Chondrocyte (in vitro differentiated cells): ENCODE data around the gene PPP1R16B. TPM values are rescaled to one million over a fixed set of nuclear protein-coding genes. Genes with fewer than 3 reads are reported as not detected.
"Not testable (repeated sequence)": the region's sequence is repeated elsewhere in the genome, so short reads cannot be mapped to it uniquely, and the experiment has no call there.

ENCODE experiments used
- DNase-seq: peaks from one replicate; pipeline ENCODE4 v3.0.0; 2021; ENCODE audit warnings: mixed read lengths, low spot score
- H3K27ac Mint-ChIP-seq: one replicate; pipeline ENCODE4 v1.8.0; 2021; ENCODE audit warnings: mild to moderate bottlenecking, moderate library complexity, mixed read lengths; ENCODE audit not compliant: unreplicated experiment
- H3K27me3 Mint-ChIP-seq: 2 replicates; pipeline ENCODE4 v1.8.0; 2021; ENCODE audit warnings: low read depth, mixed read lengths
- H3K36me3 Mint-ChIP-seq: 2 replicates; pipeline ENCODE4 v1.8.0; 2021; ENCODE audit warnings: low read depth, mixed read lengths
- H3K4me1 Mint-ChIP-seq: 2 replicates; pipeline ENCODE4 v1.8.0; 2021; ENCODE audit warnings: low read depth, mild to moderate bottlenecking, mixed read lengths
- H3K4me3 Mint-ChIP-seq: one replicate; pipeline ENCODE4 v1.8.0; 2021; ENCODE audit warnings: mild to moderate bottlenecking, moderate library complexity, mixed read lengths; ENCODE audit not compliant: unreplicated experiment
- H3K9me3 Mint-ChIP-seq: 2 replicates; pipeline ENCODE4 v1.8.0; 2021; ENCODE audit warnings: low read depth, mixed read lengths
- total RNA-seq: library from RNA; stranded (reverse); gene quantifications from 3 replicates; pipeline ENCODE4 v1.2.1, GENCODE V29; 2021
- TF ChIP-seq, protein P1 (sequence below): fragments of 200-600 bp; sonication (generic); IDR thresholded peaks from 2 replicates; pipeline ENCODE4 v1.5.0; 2021; ENCODE audit warnings: antibody characterized with exemption, mild to moderate bottlenecking, moderate library complexity

Gene PPP1R16B
- total RNA-seq, 1 donor from 2014 or later: not detected

DNA sequence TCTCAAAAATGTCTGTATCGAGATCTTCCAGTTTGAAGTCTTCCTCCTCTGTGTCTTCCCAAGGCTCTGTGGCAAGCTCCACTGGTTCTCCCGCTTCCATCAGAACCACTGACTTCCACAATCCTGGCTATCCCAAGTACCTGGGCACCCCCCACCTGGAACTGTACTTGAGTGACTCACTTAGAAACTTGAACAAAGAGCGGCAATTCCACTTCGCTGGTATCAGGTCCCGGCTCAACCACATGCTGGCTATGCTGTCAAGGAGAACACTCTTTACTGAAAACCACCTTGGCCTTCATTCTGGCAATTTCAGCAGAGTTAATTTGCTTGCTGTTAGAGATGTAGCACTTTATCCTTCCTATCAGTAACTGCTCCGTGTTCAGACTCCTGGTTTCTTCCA is 146.7 kb downstream of the PPP1R16B start:
- H3K27me3 Mint-ChIP-seq: no peaks in the 10 kb centered on the region
- no peak overlapping the region for H3K27ac Mint-ChIP-seq

DNA sequence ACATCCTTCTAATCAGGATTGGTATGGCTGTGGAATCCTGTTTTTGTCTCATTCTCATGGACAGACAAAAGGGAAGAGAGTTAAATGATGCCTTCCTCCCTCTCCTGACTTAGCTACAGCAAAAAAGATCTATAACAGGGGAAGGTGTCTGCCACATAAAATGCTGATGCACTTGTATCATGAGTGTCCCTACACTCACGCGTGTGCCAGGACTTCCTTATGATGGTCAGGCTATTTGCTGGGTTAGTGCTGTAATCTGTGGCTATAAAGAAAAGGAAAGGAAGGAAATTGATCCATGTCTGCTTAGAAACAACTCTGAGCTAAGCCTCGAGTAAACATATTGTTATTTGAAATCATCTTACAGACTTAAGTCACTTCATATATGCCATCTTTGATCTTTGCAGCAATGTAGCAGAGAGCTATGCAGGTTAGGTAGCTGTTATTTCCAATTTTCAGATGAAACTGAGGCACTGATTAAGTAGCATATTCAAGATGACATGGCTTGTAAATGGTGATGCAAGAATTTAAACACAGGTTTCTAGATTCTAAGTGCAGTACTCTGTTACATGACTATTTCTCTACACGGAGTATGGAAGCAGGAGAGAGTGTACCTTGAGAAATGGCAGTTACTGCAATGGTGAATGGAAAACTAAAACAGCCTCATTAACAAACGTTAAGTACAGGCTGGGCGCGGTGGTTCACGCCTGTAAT is 148.3 kb downstream of the PPP1R16B start:
- Mint-ChIP-seq H3K27me3 (no peaks in the 10 kb centered on the region), H3K36me3 (no peaks in the 10 kb centered on the region), H3K4me3 (no peak overlapping the region), H3K9me3 (no peaks in the 10 kb centered on the region), H3K4me1 (no peaks in the 10 kb centered on the region), H3K27ac (no peak overlapping the region)
- no peak for DNase-seq
- TF ChIP-seq, protein P1, sequence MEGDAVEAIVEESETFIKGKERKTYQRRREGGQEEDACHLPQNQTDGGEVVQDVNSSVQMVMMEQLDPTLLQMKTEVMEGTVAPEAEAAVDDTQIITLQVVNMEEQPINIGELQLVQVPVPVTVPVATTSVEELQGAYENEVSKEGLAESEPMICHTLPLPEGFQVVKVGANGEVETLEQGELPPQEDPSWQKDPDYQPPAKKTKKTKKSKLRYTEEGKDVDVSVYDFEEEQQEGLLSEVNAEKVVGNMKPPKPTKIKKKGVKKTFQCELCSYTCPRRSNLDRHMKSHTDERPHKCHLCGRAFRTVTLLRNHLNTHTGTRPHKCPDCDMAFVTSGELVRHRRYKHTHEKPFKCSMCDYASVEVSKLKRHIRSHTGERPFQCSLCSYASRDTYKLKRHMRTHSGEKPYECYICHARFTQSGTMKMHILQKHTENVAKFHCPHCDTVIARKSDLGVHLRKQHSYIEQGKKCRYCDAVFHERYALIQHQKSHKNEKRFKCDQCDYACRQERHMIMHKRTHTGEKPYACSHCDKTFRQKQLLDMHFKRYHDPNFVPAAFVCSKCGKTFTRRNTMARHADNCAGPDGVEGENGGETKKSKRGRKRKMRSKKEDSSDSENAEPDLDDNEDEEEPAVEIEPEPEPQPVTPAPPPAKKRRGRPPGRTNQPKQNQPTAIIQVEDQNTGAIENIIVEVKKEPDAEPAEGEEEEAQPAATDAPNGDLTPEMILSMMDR: no peak

More for the DNA sequence above, 146.7 kb downstream of the PPP1R16B start:
- Mint-ChIP-seq H3K9me3 (no peaks in the 10 kb centered on the region), H3K4me3 (no peak overlapping the region), H3K36me3 (no peaks in the 10 kb centered on the region), H3K4me1 (no peaks in the 10 kb centered on the region)
- TF ChIP-seq, protein P1: no peak
- no peak for DNase-seq

DNA sequence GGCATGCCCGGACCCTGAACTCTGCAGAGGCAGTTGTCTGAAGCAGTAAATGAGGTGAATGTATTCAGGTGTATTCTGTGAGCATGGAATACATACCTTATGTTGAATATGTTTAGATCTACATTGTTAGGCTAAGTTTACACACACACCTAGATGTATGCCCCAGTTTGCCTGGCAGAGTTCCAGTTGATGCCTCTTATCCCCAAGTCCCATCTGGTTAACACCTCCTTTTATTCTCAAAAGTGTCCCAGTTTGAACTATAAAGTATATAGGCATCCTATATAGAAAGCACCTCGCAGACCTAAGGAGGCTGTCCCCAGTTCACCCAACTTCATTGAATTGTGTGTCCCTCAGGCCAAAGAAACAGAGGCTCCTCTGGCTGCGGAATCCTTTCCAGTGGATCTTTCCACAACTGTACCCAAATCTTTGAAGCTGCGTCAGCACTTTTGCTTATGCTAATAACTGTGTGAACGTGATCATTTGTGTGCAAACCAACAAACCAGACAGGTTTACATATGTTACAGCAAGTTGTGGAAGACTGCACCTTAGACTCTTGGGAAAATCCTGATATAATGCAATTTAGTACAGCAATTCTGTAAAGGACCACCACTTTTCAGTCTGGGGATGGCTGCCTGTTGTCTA is 151.9 kb downstream of the PPP1R16B start:
- DNase-seq: no peak
- Mint-ChIP-seq H3K27ac (no peak overlapping the region), H3K4me1 (peaks cover 8% of the 10 kb centered on the region), H3K36me3 (no peaks in the 10 kb centered on the region), H3K4me3 (no peak overlapping the region), H3K9me3 (no peaks in the 10 kb centered on the region), H3K27me3 (no peaks in the 10 kb centered on the region)
- TF ChIP-seq, protein P1: no peak

DNA sequence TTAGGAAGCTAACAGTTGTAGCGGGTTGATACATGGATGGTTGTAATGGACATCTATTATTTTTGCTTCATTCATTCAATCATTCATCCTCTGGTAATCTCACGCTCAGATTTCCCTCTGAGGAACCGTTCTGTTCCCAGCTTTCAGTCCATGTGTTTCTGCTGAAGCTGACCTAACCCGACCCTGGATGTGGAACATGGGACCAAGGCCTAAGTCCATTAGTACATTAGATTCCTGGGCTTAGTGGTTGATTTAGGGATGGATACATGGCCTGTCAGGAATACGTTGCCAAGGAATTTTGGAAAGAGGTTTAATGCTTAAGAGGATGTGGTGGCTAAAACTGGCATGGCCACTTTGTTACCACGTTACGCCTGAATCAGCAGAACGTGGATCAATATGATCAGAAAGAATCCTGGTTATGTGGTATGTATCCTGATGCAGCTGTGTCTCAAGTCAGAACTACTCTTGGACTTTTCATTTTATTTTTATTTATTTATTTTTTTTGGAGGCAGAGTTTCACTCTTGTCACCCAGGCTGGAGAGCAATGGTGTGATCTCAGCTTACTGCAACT is 152.5 kb downstream of the PPP1R16B start:
- DNase-seq: no peak
- Mint-ChIP-seq H3K4me3 (no peak overlapping the region), H3K4me1 (peaks cover 13% of the 10 kb centered on the region), H3K9me3 (no peaks in the 10 kb centered on the region), H3K27me3 (no peaks in the 10 kb centered on the region), H3K36me3 (no peaks in the 10 kb centered on the region), H3K27ac (no peak overlapping the region)
- TF ChIP-seq, protein P1: no peak

DNA sequence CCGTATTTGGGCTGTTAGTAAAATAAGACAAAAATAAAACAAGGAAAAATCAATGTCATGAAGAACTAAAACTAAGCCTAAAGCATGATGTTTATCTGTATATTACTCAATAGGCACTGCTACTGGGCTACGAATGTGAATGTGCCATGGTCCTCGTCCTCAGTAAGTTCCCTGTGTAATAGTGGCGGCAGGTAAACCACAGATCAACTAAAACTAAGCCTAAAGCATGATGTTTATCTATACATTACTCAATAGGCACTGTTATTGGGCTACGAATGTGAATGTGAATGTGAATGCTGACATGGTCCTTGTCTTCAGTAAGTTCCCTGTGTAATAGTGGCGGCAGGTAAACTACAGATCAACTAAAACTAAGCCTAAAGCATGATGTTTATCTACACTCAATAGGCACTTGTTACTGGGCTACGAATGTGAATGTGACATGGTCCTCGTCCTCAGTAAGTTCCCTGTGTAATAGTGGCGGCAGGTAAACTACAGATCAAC is 154.7 kb downstream of the PPP1R16B start:
- not testable (repeated sequence) for H3K4me3 Mint-ChIP-seq, H3K27me3 Mint-ChIP-seq, H3K27ac Mint-ChIP-seq, H3K36me3 Mint-ChIP-seq, DNase-seq, H3K9me3 Mint-ChIP-seq
- peaks cover 17% of the 10 kb centered on the region for H3K4me1 Mint-ChIP-seq
